ENCODE data around the gene ZNF426. TPM values are rescaled to one million over a fixed set of nuclear protein-coding genes. Genes with fewer than 3 reads are reported as not detected.
"Not testable (repeated sequence)": the region's sequence is repeated elsewhere in the genome, so short reads cannot be mapped to it uniquely, and the experiment has no call there.

The ZNF426 gene
- total RNA-seq = 1 to 10 TPM; 2.3 to 4.4 (median 2.5) TPM
- long read RNA-seq, full-length matches to known transcripts = 1 of 1 reads
- long read RNA-seq, partial matches to known transcripts = 0 of 1 reads
- long read RNA-seq, other reads (novel, unspliced or antisense) = 0 of 1 reads

DNA sequence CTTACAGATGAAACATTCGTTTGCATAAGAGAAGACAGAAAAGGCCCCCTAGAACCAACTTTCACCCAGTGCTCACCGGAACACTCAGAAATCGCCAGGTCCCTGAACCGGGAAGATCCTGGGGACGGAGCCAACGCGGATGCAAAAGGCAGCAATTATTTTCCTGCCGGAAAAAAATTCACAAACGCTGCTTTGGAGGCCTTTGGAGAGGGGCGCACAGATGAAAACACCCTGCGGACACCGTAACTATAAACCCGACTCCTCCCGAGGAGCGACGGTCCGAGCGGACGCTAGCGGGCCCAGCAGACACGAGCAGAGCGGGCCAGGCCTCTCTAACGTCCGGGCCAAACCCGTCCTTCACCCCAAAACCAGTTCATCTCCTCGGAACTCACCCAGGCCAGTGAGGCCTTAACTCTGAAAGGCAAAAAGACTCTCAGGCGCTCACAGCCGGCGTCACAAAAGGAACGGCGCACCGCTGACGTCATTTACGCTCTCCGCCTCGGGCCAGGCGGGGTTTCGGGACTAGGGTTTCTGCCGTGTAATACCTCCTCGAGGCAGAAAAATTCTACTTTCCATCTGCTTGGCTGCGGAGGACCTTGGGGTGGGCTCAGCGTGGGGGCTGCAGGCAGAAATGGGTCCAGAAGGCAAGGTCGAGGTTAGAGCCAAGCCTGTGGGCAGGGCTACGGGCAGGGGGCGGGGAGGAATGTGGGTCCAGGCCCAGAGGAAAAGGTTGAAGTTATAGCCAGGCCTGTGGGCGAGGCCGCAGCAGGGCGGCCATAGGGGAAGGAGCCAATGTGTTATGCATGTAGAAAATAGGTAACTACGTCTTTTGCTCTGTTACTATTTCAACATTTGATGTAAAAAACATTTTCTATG, at the start of gene ZNF426:
TSS of gene ZNF426 (minus strand) at position 463 of the 876 bp plus-strand sequence. CDS start 2,413 bp downstream, outside the sequence.
- peak within 1 kb of the TSS; percentile 59 to 88 (median 61) for H3K4me3 ChIP-seq
- H3K27ac ChIP-seq = peak within 1 kb of the TSS; percentile 69 to 83 (median 71)
- TF ChIP-seq, protein P1, sequence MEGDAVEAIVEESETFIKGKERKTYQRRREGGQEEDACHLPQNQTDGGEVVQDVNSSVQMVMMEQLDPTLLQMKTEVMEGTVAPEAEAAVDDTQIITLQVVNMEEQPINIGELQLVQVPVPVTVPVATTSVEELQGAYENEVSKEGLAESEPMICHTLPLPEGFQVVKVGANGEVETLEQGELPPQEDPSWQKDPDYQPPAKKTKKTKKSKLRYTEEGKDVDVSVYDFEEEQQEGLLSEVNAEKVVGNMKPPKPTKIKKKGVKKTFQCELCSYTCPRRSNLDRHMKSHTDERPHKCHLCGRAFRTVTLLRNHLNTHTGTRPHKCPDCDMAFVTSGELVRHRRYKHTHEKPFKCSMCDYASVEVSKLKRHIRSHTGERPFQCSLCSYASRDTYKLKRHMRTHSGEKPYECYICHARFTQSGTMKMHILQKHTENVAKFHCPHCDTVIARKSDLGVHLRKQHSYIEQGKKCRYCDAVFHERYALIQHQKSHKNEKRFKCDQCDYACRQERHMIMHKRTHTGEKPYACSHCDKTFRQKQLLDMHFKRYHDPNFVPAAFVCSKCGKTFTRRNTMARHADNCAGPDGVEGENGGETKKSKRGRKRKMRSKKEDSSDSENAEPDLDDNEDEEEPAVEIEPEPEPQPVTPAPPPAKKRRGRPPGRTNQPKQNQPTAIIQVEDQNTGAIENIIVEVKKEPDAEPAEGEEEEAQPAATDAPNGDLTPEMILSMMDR (IDR thresholded peaks at IDR 0.05) = no peak
- no peak for TF ChIP-seq POLR2A (IDR thresholded peaks at IDR 0.05)
- DNase-seq = peak; percentile 80 to 87 (median 80)
- intact Hi-C loops (cut with DNase I) = no loop called here
- peak; percentile 87 to 98 (median 96) for ATAC-seq
- 2% methylated on average over 44 of the region's 49 CpGs for WGBS (ENCODE audit: insufficient coverage, low coverage, low lambda C conversion rate, missing lambda C conversion rate)
- peaks cover 0 to 10% (median 0%) of the 10 kb centered on the region in 4 donors for H3K9me3 ChIP-seq
- peaks cover 0 to 24% (median 6%) of the 10 kb centered on the region in 4 donors for H3K36me3 ChIP-seq
- H3K27me3 ChIP-seq = no peaks in the 10 kb centered on the region
- H3K4me1 ChIP-seq = peaks cover 0 to 7% (median 0%) of the 10 kb centered on the region in 4 donors

DNA sequence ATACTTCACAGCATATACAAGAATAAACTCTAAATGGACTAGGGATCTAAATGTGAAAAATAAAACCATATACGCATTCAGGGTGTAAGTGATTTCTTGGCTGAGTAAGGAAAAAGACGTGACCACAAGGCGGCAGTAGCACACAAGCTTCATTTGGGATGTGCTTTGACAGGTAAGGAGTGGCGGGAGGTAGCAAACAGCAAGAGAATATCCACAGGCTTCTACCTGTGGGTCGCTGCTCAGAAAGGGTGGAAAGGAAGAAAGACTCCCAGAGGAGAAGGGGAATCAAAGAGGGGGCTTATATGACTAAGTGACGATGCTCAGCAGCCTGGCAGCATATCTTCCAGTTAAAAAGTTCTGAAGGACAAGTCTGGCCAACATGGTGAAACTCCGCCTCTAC, 48.3 kb upstream of the ZNF426 start:
- TF ChIP-seq, protein P1 (IDR thresholded peaks at IDR 0.05) = peak; percentile 54 to 64 (median 62)
- TF ChIP-seq POLR2A (IDR thresholded peaks at IDR 0.05) = no peak
- Histone ChIP-seq H3K9me3 (no peaks in the 10 kb centered on the region), H3K4me1 (no peaks in the 10 kb centered on the region), H3K4me3 (no peak overlapping the region), H3K27me3 (no peaks in the 10 kb centered on the region), H3K27ac (no peak overlapping the region), H3K36me3 (no peaks in the 10 kb centered on the region)
- DNase-seq (peak in 2 of 3 donors; percentile 53 to 69), ATAC-seq (peak; percentile 70 to 73 (median 72))
- 16% methylated on average over 7 of the region's 7 CpGs for WGBS (ENCODE audit: insufficient coverage, low coverage, low lambda C conversion rate, missing lambda C conversion rate)
- intact Hi-C loops (cut with DNase I) = no loop called here

DNA sequence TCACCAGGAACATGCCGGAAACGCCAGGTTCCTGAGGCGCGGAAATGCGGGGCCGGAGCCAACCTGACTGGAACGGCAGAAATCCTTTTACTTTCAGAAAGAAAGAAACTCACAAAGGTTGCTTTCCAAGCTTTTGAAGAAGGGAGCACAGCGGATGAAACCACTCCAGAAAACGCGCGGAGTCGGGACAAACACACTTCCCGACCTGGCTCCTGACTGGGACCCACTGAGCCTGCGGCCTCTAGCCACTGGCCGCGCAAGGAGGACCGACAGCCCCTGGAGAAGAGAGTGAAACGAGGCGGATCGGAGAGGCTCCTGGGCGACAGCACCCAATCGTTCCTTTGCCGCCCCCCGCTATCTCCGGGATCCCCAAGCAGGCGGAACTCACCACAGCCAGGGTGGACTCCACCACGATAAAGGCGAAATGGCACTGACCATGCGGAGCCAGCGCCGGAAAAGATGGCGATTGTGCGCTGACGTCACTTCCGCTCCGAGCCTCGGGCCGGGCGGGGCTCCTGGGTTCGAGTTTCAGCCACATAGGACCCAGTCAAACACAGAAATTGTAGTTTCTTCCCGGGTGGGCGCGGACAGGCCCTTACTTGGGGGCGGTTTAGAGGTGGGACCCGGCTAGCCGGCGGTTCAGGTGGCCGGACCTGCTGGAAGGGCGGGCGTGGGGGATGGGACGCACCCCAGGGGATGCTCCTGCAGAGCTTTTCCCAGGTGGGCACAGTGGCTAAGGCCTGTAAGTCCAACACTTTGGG, 45.8 kb upstream of the ZNF426 start, which contains the start of gene ZNF121:
TSS of gene ZNF121 (minus strand) at position 432 of the 761 bp plus-strand sequence. CDS start 16,407 bp downstream, outside the sequence.
- Histone ChIP-seq H3K36me3 (peaks cover 0 to 1% (median 0%) of the 10 kb centered on the region in 4 donors), H3K27ac (peak within 1 kb of the TSS; percentile 67 to 80 (median 71)), H3K4me1 (no peaks in the 10 kb centered on the region), H3K27me3 (no peaks in the 10 kb centered on the region), H3K9me3 (no peaks in the 10 kb centered on the region), H3K4me3 (peak within 1 kb of the TSS; percentile 84 to 97 (median 94))
- peak; percentile 86 to 89 (median 86) for DNase-seq
- 0% methylated on average over 21 of the region's 51 CpGs for WGBS (ENCODE audit: insufficient coverage, low coverage, low lambda C conversion rate, missing lambda C conversion rate)
- intact Hi-C loops (cut with DNase I) = no loop called here
- ATAC-seq = peak; percentile 94 to 97 (median 96)
- TF ChIP-seq, protein P1 (IDR thresholded peaks at IDR 0.05) = no peak
- TF ChIP-seq POLR2A (IDR thresholded peaks at IDR 0.05) = peak; percentile 69

DNA sequence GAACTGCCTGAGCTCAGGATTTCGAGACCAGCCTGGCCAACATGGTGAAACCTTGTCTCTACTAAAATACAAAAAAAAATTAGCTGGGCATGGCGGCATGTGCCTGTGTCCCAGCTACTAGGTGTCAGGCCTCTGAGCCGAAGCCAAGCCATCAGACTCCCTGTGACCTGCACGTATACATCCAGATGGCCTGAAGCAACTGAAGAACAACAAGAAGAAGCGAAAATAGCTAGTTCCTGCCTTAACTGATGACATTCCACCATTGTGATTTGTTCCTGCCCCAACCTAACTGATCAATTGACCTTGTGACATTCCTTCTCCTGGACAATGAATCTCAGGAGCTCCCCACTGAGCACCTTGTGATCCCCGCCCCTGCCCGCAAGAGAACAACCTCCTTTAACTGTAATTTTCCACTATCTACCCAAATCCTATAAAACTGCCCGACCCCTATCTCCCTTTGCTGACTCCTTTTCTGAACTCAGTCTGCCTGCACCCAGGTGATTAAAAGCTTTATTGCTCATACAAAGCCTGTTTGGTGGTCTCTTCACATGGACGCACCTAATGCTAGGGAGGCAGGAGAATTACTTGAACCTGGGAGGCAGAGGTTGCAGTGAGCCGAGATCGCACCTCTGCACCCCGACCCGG, 43.8 kb upstream of the ZNF426 start:
- H3K27me3 ChIP-seq; H3K27ac ChIP-seq; ATAC-seq; H3K4me3 ChIP-seq; H3K4me1 ChIP-seq; H3K36me3 ChIP-seq; intact Hi-C loops (cut with DNase I); H3K9me3 ChIP-seq; DNase-seq: not testable (repeated sequence)
- 86% methylated on average over 7 of the region's 13 CpGs for WGBS (ENCODE audit: insufficient coverage, low coverage, low lambda C conversion rate, missing lambda C conversion rate)

Data from right lobe of liver (tissue), 6 donors.